ENCODE measurements around the gene AIFM3. TPM values are rescaled to one million over a fixed set of nuclear protein-coding genes. Genes with fewer than 3 reads are reported as not detected.

The AIFM3 gene
- total and polyA plus RNA-seq, 2 donors (not counting 3 experiments of a cell fraction or from before 2014, with no cell fraction given), result 0.15 TPM; not detected in 1

DNA sequence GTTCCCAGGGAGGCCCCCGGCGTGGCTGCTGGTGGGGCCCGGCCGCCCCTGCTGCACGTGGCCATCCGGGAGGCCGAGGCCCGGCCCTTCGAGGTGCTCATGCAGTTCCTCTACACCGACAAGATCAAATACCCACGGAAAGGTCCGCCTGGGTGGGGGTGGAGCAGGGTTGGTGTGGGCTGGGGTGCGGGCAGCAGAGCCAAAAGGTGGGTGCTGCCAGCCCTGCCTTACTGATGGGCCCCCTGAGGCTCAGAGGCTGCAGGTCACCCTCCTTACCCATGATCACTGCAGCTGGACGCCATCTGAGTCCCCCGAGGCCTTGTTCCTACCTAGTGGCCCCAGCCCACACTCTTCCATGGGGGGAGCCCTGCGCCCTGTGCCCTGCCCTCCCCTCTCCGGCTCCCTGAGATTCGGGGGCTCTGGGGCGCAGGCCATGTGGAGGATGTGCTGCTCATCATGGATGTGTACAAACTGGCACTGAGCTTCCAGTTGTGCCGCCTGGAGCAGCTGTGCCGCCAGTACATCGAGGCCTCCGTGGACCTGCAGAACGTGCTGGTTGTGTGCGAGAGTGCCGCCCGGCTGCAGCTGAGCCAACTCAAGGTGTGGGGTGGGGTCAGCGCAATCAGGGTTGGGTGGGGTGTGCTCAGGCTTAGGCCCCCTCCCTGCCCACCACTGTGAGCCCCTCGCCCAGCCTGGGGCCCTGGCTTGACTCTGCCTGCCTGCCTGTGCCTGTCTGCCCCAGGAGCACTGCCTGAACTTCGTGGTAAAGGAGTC, 27.3 kb downstream of the AIFM3 start:
- intact Hi-C loops (cut with micrococcal nuclease) (no loop called here), dilution Hi-C loops (cut with MboI; ENCODE audit: extremely low pct_ligation_motif_present, low sequenced_read_pairs) (no loop called here)
- Histone ChIP-seq H3K9ac (replicated peaks; ENCODE audit: extremely low read depth, insufficient read depth, low read length) (no peak overlapping the region), H3K36me3 (ENCODE audit: control insufficient read depth in 2 of 2, extremely low read depth in 1 of 2, insufficient read depth in 2 of 2, low read length in 2 of 2) (peaks cover 5 to 36% of the 10 kb centered on the region in 2 experiments), H3K27me3 (ENCODE audit: control insufficient read depth in 2 of 2, insufficient read depth in 2 of 2, low read length in 2 of 2) (no peaks in the 10 kb centered on the region), H3K4me1 (ENCODE audit: control insufficient read depth, extremely low read depth, insufficient read depth, low read length) (no peaks in the 10 kb centered on the region), H3K4me2 (ENCODE audit: insufficient read depth, low read length) (no peak overlapping the region), H3K79me2 (ENCODE audit: control insufficient read depth, insufficient read depth, low read length) (no peaks in the 10 kb centered on the region), H2AFZ (ENCODE audit: low read depth, low read length) (no peak overlapping the region), H3K4me3 (replicated peaks in 1 of 3; ENCODE audit: insufficient read depth in 1 of 3, low read depth in 1 of 3, low read length in 3 of 3) (no peak overlapping the region), H3K9me1 (replicated peaks; ENCODE audit: control insufficient read depth, extremely low read depth, insufficient read depth, low read length) (no peaks in the 10 kb centered on the region), H4K20me1 (replicated peaks; ENCODE audit: control insufficient read depth, extremely low read depth, insufficient read depth, low read length) (no peaks in the 10 kb centered on the region), H3K27ac (ENCODE audit: insufficient read depth, low read depth, low read length) (no peak overlapping the region), H3K9me3 (replicated peaks; ENCODE audit: control insufficient read depth, insufficient read depth, low read length) (no peaks in the 10 kb centered on the region)
- no TSS peak for BruUV-seq (replicated peaks)
- CTCF ChIA-PET, result interaction anchor here (2.3 kb wide), 1 partner anchor 12 kb away, joined by 5 read pairs; the partner anchor contains the start of gene LZTR1
- no peak for TF ChIP-seq POLR2A (IDR thresholded peaks at IDR 0.05; ENCODE audit: low read depth, low read length)
- TF ChIP-seq GATA2 (IDR thresholded peaks at IDR 0.05; ENCODE audit: insufficient read depth, insufficient read length, low read depth, low read length), result no peak
- TF ChIP-seq JUN (IDR thresholded peaks at IDR 0.05; ENCODE audit: borderline replicate concordance, insufficient read depth, insufficient read length, low read depth), result no peak
- no peak for TF ChIP-seq POLR2AphosphoS5 (IDR thresholded peaks at IDR 0.05; ENCODE audit: insufficient read depth, low read depth, low read length)
- TF ChIP-seq, protein P1, sequence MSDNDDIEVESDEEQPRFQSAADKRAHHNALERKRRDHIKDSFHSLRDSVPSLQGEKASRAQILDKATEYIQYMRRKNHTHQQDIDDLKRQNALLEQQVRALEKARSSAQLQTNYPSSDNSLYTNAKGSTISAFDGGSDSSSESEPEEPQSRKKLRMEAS (IDR thresholded peaks at IDR 0.05; ENCODE audit: insufficient read depth, insufficient read length), result no peak
- TF ChIP-seq CTCF (IDR thresholded peaks at IDR 0.05; ENCODE audit: extremely low read depth in 1 of 2, insufficient read depth in 1 of 2, low read depth in 1 of 2, low read length in 2 of 2), result no peak
- no peak for TF ChIP-seq MYC (IDR thresholded peaks at IDR 0.05; ENCODE audit: low read depth, low read length)
- no peak for TF ChIP-seq FOS (IDR thresholded peaks at IDR 0.05; ENCODE audit: borderline replicate concordance, insufficient read depth, low read length)
- TF ChIP-seq EZH2 (IDR thresholded peaks at IDR 0.05; ENCODE audit: borderline replicate concordance, low read depth, low read length, severe bottlenecking), result no peak
- DNase-seq (ENCODE audit: low read depth, low spot score) (no peak), FAIRE-seq (no peak)
- POLR2A ChIA-PET, result no interaction called here

All from endothelial cell of umbilical vein (primary cell).